ENCODE data around the gene RRP8.

Gene RRP8

DNA sequence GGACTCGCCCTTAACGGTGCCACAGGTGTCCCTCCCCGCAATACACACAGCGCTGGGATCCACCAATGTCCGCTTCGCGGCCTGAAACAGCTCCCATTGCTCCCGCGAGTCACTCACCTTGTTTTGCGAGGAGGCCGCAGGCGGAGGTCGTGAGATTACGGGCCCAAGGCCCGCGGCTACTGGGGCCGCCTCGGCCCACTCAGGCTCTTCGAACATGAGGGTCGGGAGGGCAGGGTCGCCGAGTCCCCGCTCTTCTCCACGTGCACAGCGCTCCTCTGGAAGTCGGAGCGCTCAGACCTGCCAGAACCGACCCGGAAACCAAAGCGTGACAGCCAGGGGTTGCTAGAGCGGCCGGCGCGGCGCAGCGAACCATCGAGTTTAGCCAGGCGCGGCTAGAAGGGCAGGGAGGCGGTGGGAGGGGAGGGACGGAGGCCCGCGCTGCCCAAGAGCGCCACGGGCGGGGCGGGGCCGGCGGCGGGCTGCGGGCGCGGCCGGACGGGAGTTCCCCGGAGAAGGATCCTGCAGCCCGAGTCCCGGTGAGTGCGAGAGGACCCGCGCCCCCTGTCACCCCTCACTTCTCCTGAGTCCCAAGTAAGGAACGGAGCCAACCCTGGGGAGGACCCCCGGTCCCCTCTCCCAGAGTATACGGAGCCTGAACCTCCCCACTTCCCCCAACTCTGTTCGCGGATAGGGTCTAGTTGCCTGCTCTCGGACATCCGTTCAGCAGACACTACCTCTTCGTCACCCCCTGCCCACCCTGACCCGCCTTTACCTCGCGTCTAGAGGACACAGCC is at the start of gene RRP8, which contains the start of gene ILK:
RRP8 (minus strand) TSS at position 330 of the 794 bp plus-strand sequence; CDS start at position 216, 114 bp downstream.
ILK (plus strand) TSS at position 488 of the 794 bp plus-strand sequence. CDS start 498 bp downstream, outside the sequence.
- peak; percentile 84 for DNase-seq

- DNase-seq, result no peak
Measured at GRCh38 chr11:6653097-6653496, 49.7 kb upstream of the RRP8 start.

- no peak for DNase-seq
Measured at GRCh38 chr11:6652182-6652581, 48.8 kb upstream of the RRP8 start.

- DNase-seq, result no peak
Measured at GRCh38 chr11:6650980-6651379, 47.6 kb upstream of the RRP8 start.

DNA sequence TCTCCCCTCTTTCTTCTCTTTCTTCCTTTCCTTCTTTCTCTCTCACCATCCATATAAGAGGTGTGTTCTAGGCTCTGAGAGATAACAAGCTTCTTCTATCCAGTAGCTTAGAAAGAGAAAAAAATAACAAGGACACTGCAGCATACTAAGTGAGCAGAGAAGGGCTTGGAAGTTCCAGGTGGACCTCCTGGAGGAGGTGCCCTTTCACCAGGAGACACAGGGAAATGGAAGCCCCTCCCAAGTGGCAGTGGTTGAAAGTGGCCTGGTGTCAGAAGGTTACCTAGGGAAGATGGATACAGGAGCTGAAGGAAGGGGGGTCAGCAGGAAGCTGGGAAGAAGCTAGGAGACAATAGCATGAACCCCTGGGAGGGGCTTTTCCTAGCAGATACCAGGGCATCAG is 46.7 kb upstream of the RRP8 start:
- DNase-seq, result no peak

DNA sequence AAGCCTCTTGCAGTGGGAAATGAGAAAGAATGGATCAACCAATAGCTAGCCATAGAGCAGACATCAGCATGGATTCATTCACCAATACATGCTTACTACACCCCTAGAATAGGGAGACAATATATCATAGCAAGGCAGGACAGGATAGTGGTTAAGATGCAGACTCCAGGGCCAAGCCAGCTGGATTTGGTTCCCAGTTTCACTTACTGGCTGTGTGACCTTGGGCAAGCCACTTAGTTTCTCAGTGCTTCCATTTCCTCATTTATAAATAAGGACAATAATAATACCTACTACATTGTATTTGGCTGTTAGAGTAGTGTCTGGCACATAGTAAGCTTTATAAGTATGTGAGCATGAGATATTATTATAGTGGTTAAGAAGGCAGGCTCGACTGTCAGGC is 45.1 kb upstream of the RRP8 start:
- DNase-seq, result no peak

DNA sequence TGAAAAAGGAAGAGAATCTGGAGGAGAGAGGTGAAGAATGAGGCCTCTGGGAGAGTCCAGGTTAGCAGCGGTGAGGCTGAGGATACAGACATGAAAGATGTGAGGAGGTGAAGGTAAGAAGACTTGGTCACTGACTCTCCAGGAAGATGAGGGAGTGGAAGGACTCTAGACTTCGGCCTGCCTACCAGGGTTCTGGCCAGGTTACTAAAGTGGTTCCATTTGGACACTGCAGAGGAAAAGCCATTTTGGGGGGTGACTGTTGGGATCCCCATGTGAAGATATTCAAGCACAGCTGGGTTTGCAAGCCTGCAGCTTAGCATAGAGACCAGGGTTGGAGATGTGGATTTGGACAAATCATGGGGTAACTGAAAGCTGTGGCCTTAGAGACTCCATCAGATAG is 44.4 kb upstream of the RRP8 start:
- no peak for DNase-seq

- no peak for DNase-seq
Measured at GRCh38 chr11:6646918-6647679, 43.7 kb upstream of the RRP8 start.

- DNase-seq, result no peak
Measured at GRCh38 chr11:6646576-6646917, 43.1 kb upstream of the RRP8 start.

DNA sequence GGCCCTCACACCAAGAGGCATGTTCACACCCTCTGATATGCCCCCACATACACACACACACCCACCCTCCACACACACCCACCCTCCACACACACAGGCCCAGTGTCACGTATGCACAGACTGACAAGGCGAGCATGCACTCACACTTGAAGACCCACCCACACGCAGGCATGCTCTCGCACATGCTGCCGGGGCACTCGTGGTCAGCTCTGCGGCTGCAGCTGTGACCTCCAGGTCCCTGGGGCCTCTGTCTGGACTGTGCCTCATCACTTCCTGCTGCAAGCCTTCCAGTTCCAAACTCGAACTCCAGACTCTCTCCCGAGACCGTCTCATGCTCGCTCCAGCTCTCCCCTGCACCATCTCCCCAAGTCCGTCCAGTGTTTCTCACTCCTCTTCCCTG is 42.7 kb upstream of the RRP8 start:
- DNase-seq, result no peak

DNA sequence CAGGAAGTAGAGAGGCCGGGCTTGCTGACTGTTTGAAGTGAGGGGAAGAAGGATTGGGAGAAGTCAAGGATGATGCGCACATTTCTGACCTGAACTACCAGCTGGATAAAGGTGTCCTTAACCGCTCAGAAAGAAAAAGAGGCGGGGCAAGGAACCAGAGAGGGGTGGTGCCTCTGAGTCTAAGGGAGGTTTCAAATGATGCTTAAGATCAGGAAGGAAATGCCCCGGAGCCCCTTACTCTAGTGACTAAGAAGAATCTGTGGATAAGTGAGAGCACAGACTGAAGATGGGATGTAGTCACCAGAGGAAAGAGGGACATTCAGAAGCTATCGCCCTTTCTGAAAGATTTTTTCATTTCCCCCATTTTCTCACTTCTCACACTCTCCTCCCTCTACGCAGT is 39.5 kb upstream of the RRP8 start:
- no peak for DNase-seq

- DNase-seq, result no peak
Measured at GRCh38 chr11:6640985-6641701, 37.7 kb upstream of the RRP8 start.

DNA sequence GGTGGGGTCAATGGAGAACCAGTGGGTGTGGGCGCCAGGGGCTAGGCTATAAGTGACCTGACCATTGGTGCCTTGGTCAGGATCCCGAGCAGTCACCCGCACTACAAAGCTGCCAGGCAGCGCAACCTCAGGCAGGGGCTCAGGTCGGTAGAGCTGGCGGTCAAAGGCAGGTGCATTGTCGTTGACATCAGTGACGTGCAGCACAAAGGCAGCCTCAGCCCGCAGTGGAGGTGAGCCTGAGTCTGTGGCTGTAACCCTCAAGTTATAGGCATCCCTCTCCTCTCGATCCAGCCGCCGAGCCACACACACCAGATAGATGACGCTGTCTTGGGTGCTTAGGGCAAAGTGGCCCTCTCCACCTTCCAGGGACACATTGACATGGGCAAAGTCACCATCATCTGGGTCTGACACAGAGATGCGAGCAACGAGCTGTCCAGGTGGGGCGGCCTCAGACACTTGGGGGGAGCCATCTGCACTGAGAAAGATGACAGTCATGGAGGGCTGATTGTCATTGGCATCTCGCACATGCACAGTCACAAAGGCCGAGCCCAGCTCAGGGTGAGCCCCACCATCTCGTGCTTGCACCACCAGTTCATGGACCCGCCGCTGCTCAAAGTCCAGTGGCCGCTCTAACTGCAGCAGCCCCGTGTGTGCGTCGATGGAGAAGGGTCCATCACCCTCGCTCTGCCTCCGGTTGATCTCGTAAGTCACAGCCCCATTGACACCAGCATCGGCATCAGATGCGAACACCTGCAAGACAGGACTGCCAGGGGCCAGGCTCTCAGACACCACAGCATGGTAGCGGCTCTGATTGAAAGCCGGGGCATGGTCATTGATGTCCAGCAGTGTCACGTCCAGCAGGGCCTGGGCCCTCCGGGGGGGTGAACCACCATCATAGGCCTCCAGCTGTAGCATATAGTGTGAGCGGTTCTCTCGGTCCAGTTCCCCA is 36.9 kb upstream of the RRP8 start:
- DNase-seq, result no peak

DNA sequence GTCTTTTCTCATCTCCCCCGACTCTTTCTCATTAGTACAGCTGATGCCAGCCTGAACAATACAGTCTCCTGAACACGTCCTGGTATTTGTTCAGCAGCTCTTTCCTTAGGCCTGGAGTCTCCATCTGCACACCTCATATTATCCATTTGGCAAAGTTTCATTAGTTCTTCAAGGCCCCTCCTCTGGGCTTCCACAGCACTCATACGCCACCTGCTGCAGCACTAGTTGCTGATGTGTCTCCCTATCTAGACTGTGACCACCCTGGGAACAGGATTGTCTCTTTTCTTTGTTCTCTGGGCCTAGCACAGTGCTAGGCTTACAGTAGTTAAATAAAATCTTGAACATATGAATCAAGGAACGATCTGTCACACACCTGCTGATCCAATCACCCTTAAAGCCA is 35.0 kb upstream of the RRP8 start:
- DNase-seq, result no peak

- DNase-seq, result peak; percentile 75
Measured at GRCh38 chr11:6637871-6638270, 34.5 kb upstream of the RRP8 start.

DNA sequence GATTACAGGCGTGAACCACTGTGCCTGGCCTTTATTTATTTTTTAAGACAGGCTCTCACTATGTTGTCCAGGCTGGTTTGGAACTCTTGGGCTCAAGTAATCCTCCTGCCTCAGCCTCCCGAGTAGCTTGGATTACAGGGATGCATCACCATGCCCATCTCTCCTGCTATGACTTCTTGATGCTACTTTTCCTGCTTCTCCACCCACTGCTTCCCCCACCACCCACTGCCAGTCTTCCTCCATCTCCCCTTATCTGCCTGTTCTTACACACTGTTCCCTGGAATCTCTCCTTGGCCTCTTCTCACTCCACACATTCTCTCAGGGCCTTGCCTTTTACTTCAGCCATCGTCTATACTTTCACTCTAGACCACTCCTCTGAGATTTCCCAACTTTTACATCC is 33.1 kb upstream of the RRP8 start:
- no peak for DNase-seq

DNA sequence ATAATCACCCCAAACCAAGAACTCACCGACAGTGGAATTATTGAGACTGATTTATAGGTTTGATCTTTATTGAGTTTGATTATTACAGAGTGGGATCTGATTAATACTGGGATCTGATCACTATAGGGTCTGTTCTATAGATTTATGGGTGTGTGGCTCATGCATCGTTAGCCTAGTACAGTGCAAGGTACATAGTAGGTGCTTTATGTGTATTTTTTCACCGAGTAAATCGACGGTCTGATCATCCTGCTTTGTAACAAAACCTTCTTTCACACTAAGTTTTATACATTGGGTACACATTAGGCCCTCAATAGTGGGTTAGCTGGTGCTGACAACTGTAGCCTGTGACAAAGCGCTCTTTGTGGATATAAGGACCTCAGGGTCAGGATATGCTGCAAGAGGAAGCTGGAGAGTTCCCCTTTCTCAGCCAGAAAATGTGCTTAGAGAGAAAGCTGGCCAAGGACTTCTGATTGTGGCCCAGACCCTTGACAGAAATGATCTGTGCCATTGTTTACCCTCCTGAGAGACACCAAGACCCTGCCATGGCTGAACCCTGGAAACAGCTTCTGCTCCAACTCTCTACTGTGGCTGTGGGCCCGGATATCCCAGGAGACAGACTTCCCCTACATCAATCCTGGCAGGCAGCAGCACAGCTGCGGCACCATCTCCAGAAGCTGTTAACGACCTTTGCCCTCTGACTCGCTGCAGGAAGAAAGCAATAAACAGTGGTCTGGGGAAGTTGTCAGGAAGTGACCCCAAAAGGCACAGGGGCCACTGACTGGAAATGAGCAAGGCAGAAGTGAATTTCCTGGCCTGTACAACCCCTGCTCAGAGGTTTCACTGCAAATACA is 31.9 kb upstream of the RRP8 start:
- DNase-seq, result no peak

GRCh38 chr11:6634534-6634933 is 31.1 kb upstream of the RRP8 start:
- DNase-seq, result no peak

DNA sequence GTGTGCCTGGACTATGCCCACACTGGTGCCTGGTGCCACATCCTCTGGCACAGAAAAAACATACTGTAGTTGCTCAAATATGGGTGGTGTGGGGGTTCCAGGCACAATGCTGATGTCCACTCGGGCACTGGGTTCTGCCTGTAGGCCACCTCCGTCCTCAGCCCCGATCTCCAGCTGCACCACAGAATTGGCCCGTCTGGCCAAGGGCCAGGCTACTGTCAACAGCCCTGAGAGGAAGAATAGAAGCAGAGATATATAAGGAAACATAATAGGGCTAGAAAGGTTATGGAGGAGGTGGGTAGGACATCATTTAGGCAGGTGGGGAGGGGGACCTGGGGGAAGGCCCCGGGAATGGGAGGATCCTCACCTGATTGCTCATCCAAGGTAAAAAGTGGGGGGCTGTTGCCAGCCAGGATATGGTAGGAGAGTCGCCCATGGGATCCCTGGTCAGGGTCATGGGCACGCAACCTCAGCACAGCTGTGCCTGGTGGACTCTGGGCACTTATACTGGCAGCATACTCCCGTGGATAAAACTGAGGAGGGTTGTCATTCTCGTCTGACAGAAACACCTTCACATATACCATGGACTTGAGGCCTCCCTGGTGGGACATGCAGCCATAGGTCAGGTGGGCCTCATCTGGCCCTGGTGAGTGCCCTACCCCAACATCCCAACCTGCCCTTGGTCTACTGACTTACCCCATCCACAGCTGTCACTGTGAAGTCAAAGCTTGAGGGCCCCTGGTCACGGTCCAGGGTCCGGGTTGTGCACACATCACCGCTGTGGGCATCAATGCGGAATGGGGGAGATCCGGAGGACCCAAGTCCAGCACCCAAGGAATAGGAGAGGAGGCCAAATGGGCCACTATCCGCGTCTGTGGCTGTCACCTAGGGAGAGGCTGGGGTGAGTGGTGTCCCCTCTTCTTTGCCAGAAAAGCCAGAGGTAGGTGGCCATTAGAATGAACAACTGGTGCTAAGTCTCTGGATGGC is 30.3 kb upstream of the RRP8 start:
- no peak for DNase-seq
